Measurements from ENCODE around the gene ADORA2B.

DNA sequence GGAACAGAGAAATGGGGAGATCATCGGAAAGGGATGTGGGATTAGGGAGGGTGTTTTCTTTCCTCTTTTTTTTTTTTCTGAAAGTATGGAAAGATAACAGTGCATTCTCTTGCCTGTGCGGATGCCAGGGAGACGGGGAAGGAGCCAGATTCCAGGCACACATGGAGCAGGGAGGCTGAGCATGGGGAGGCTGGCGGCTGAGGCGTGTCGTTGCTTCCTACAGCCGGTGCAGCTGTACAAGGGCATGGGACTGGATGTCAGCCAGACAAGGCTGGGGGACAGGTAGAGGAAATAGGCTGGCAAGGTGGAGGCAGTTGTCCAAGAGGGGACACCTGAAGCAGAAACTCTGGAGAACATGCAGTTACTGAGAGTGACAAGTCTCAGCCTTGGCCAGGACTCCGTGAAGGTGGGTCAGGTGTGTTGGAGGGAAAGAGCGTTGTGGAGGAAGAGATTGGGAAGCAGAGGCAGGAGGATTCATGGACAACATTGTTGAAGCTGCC, 16.6 kb upstream of the ADORA2B start:
- TF ChIP-seq, protein P1, sequence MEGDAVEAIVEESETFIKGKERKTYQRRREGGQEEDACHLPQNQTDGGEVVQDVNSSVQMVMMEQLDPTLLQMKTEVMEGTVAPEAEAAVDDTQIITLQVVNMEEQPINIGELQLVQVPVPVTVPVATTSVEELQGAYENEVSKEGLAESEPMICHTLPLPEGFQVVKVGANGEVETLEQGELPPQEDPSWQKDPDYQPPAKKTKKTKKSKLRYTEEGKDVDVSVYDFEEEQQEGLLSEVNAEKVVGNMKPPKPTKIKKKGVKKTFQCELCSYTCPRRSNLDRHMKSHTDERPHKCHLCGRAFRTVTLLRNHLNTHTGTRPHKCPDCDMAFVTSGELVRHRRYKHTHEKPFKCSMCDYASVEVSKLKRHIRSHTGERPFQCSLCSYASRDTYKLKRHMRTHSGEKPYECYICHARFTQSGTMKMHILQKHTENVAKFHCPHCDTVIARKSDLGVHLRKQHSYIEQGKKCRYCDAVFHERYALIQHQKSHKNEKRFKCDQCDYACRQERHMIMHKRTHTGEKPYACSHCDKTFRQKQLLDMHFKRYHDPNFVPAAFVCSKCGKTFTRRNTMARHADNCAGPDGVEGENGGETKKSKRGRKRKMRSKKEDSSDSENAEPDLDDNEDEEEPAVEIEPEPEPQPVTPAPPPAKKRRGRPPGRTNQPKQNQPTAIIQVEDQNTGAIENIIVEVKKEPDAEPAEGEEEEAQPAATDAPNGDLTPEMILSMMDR (IDR thresholded peaks at IDR 0.05): no peak
- TF ChIP-seq POLR2A (IDR thresholded peaks at IDR 0.05): no peak
